OCI-LY7 (cell line): ENCODE measurements around the gene DCLK1.

Experiments used
- EZH2phosphoT487 ChIP-seq: fragments of 200-600 bp; sonication (generic); IDR thresholded peaks from 2 replicates; pipeline ENCODE4 v1.6.1; 2018; ENCODE audit warnings: low read depth, borderline replicate concordance, mild to moderate bottlenecking, mixed run types, antibody characterized with exemption, low read length, moderate library complexity, mixed read lengths
- TF ChIP-seq, protein P1 (sequence below): fragments of 200-600 bp; sonication (generic); conservative IDR thresholded peaks from 2 replicates; pipeline ENCODE4 v1.5.1; 2014; ENCODE audit warnings: mild to moderate bottlenecking, antibody characterized with exemption, low read length, moderate library complexity, mixed read lengths

- TF ChIP-seq, protein P1, sequence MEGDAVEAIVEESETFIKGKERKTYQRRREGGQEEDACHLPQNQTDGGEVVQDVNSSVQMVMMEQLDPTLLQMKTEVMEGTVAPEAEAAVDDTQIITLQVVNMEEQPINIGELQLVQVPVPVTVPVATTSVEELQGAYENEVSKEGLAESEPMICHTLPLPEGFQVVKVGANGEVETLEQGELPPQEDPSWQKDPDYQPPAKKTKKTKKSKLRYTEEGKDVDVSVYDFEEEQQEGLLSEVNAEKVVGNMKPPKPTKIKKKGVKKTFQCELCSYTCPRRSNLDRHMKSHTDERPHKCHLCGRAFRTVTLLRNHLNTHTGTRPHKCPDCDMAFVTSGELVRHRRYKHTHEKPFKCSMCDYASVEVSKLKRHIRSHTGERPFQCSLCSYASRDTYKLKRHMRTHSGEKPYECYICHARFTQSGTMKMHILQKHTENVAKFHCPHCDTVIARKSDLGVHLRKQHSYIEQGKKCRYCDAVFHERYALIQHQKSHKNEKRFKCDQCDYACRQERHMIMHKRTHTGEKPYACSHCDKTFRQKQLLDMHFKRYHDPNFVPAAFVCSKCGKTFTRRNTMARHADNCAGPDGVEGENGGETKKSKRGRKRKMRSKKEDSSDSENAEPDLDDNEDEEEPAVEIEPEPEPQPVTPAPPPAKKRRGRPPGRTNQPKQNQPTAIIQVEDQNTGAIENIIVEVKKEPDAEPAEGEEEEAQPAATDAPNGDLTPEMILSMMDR, result no peak
- no peak for TF ChIP-seq EZH2phosphoT487
Measured at GRCh38 chr13:36146511-36147269, 15.5 kb upstream of the DCLK1 start.
